ENCODE data around the gene COX6A1. TPM values are rescaled to one million over a fixed set of nuclear protein-coding genes. Genes with fewer than 3 reads are reported as not detected.

The COX6A1 gene
- total RNA-seq, 1 donor from 2014 or later, result 928 TPM

DNA sequence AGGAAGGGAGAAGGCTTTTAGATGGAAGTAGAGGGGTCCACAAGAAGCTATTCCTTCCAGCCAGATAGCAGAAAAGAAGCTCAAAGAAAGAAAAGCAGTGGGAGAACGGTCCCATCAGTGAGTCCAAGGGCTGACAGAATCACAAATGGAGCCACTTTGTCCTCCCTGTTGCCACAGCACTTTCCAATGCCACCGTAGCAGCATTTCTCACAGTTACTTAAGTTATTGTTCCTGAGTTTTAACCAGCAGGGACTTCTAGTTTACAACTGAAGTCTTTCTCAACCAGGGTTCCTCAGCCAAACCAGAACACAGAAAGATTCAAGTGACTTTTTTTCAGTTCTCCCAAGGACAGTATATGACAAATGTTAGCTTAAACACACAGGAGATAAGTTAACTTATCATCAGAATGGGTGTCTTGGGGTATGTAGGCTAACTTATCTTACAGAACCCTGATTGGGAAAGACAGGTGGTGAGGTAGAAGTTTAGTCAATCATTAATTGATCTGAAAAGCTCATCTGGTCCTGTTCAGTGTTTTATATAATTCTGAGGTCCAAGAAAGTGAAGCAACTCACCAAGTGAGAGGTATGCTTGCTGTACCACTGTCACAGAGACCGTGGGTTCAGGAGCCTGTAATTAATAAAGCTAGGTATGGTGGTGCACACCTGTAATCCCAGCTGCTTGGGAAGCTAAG is 15.3 kb downstream of the COX6A1 start:
- Histone ChIP-seq H3K4me3 (no peak overlapping the region), H3K4me1 (peaks cover 15% of the 10 kb centered on the region), H3K27ac (no peak overlapping the region), H3K9me3 (no peaks in the 10 kb centered on the region), H3K36me3 (peaks cover 0 to 31% of the 10 kb centered on the region in 2 donors), H3K27me3 (no peaks in the 10 kb centered on the region)
- no peak for DNase-seq (ENCODE audit: extremely low spot score in 2 of 2)
- intact Hi-C loops (cut with DNase I), result no loop called here
- TF ChIP-seq, protein P1, sequence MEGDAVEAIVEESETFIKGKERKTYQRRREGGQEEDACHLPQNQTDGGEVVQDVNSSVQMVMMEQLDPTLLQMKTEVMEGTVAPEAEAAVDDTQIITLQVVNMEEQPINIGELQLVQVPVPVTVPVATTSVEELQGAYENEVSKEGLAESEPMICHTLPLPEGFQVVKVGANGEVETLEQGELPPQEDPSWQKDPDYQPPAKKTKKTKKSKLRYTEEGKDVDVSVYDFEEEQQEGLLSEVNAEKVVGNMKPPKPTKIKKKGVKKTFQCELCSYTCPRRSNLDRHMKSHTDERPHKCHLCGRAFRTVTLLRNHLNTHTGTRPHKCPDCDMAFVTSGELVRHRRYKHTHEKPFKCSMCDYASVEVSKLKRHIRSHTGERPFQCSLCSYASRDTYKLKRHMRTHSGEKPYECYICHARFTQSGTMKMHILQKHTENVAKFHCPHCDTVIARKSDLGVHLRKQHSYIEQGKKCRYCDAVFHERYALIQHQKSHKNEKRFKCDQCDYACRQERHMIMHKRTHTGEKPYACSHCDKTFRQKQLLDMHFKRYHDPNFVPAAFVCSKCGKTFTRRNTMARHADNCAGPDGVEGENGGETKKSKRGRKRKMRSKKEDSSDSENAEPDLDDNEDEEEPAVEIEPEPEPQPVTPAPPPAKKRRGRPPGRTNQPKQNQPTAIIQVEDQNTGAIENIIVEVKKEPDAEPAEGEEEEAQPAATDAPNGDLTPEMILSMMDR (IDR thresholded peaks at IDR 0.05), result no peak
- TF ChIP-seq POLR2AphosphoS5 (IDR thresholded peaks at IDR 0.05; ENCODE audit: insufficient read depth in 1 of 2, low read depth in 1 of 2) (no peak), POLR2A (IDR thresholded peaks at IDR 0.05) (no peak)

DNA sequence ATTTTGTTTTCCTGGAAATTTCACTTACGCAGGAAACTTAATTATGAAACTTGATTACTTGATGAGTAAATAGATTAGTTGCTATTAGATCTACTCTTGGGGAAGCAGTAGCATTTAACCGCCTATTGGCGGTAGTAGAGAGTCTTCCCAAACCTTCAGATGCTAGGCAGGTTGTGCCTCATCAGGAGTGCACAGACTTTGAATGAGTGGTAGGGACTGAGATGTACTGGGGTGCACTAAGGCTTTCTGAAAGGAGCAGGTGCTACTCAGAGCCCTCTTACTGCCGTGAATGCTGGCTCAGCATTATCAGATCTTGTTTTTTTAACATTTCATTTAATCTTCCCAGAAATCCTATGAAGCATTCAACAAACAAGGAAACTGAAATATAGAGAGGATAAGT is 16.1 kb downstream of the COX6A1 start:
- Histone ChIP-seq H3K27me3 (no peaks in the 10 kb centered on the region), H3K9me3 (no peaks in the 10 kb centered on the region), H3K4me1 (peaks cover 7% of the 10 kb centered on the region), H3K27ac (no peak overlapping the region), H3K36me3 (peaks cover 0 to 39% of the 10 kb centered on the region in 2 donors), H3K4me3 (no peak overlapping the region)
- intact Hi-C loops (cut with DNase I), result no loop called here
- DNase-seq (ENCODE audit: extremely low spot score in 2 of 2), result no peak
- TF ChIP-seq, protein P1 (IDR thresholded peaks at IDR 0.05), result no peak
- TF ChIP-seq POLR2A (IDR thresholded peaks at IDR 0.05), result no peak
- no peak for TF ChIP-seq POLR2AphosphoS5 (IDR thresholded peaks at IDR 0.05; ENCODE audit: insufficient read depth in 1 of 2, low read depth in 1 of 2)

DNA sequence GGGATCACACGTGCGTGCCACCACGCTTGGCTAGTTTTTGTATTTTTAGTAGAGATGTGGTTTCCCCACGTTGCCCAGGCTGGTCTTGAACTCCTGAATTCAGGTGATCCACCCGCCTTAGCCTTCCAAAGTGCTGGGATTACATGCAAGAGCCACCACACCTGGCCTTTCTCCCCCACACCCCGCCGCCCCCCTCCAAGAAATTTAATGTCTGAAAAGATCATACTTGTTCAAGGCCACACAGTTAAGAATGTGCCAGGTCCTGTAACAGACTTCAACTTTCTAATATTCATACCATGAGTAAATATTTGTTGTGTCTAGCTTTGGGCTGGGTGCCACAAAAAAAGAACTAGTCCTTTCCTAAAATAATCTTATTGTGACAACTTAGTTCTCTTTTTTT is 17.4 kb downstream of the COX6A1 start:
- H3K9me3 ChIP-seq, result no peaks in the 10 kb centered on the region
- TF ChIP-seq POLR2AphosphoS5 (IDR thresholded peaks at IDR 0.05; ENCODE audit: insufficient read depth in 1 of 2, low read depth in 1 of 2) (no peak), POLR2A (IDR thresholded peaks at IDR 0.05) (no peak)
- TF ChIP-seq, protein P1 (IDR thresholded peaks at IDR 0.05), result no peak
- intact Hi-C loops (cut with DNase I), result no loop called here
- H3K36me3 ChIP-seq, result peaks cover 0 to 41% of the 10 kb centered on the region in 2 donors
- DNase-seq (ENCODE audit: extremely low spot score in 2 of 2), result no peak
- H3K27ac ChIP-seq, result no peak overlapping the region
- H3K4me3 ChIP-seq, result no peak overlapping the region
- H3K27me3 ChIP-seq, result no peaks in the 10 kb centered on the region
- no peaks in the 10 kb centered on the region for H3K4me1 ChIP-seq

DNA sequence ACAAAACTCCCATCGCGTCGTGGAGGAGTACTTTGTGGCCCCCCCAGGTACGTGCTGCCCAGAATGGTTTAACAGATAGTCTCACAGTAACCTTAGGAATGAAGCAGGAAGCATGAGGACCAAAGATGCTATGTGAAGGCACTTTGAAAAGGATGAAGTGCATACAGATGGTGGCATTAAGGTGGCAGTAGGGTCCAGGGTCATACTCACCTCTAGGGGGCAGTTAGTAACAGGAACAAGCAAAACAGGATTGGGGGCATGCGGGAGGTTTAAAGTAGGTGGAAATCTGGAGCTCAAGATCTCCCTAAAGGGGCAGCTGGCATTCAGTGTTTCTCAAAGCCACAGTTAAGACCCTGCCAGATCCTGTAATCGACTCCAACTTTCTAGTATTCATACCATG is 19.2 kb downstream of the COX6A1 start:
- no peak overlapping the region for H3K4me3 ChIP-seq
- no peak for DNase-seq (ENCODE audit: extremely low spot score in 2 of 2)
- peaks cover 0 to 59% of the 10 kb centered on the region in 2 donors for H3K36me3 ChIP-seq
- no peaks in the 10 kb centered on the region for H3K27me3 ChIP-seq
- H3K9me3 ChIP-seq, result no peaks in the 10 kb centered on the region
- no peak for TF ChIP-seq POLR2A (IDR thresholded peaks at IDR 0.05)
- H3K4me1 ChIP-seq, result no peaks in the 10 kb centered on the region
- intact Hi-C loops (cut with DNase I), result no loop called here
- H3K27ac ChIP-seq, result no peak overlapping the region

DNA sequence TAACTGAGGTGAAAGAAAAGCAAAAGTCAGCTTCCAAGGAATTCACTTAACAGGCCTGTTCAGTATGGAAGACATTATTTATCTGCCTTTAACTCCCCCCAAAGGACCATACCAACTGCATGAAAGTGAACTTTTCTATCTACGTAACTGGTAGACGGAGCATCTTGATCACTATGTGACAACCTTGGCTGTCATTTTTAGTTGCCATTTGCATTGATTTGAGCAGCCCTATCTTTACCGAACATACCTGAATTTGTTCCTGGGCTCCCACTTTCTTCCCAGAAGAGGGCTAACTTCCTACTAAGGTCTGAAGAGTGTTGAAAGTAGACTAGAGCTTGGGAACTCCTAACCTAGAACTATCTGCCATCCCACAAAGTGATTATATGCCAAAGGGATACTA is 22.2 kb downstream of the COX6A1 start:
- DNase-seq (ENCODE audit: extremely low spot score in 2 of 2), result no peak
- intact Hi-C loops (cut with DNase I), result no loop called here
- TF ChIP-seq POLR2A (IDR thresholded peaks at IDR 0.05) (no peak), POLR2AphosphoS5 (IDR thresholded peaks at IDR 0.05; ENCODE audit: insufficient read depth in 1 of 2, low read depth in 1 of 2) (no peak)
- TF ChIP-seq, protein P1 (IDR thresholded peaks at IDR 0.05), result no peak
- no peaks in the 10 kb centered on the region for H3K4me1 ChIP-seq
- H3K36me3 ChIP-seq, result peaks cover 0 to 89% of the 10 kb centered on the region in 2 donors
- H3K9me3 ChIP-seq, result no peaks in the 10 kb centered on the region
- no peak overlapping the region for H3K4me3 ChIP-seq
- no peaks in the 10 kb centered on the region for H3K27me3 ChIP-seq
- H3K27ac ChIP-seq, result no peak overlapping the region

Measured in vagina (tissue), 2 donors.